ENCODE data around the gene PSMD14.

The PSMD14 gene

DNA sequence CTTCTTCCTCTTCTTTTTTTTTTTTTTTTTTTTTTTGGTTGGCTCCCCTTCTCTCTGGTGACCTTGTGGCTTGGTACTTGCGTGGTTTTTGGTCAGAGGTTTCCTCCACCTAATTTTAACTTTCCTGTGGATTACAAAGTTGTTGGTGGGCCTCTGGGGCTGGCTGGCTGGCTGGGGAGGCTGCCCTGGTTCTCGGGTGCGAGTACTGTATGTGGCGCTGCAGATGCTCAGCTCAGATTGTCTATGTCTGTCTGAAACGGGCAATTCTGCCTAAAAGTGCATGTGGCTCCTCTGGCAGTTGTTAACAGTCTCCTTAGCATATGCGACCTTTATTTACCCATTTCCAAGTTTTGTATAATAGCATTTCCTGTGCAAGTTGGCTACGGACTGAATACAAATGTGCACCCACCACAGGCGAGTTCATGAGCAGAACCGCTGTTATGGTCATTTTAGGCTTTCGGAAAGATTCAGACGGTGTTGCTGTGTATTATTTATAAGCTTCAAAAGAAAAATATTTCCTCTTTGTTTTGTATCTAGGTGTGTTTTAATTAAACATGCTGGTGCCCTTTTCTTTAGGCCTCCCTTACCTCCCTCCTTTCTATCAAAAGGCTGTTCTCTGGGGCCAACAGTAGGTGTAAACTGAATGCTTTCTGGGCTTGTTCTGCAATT, 112.3 kb downstream of the PSMD14 start:
- DNase-seq: no peak

DNA sequence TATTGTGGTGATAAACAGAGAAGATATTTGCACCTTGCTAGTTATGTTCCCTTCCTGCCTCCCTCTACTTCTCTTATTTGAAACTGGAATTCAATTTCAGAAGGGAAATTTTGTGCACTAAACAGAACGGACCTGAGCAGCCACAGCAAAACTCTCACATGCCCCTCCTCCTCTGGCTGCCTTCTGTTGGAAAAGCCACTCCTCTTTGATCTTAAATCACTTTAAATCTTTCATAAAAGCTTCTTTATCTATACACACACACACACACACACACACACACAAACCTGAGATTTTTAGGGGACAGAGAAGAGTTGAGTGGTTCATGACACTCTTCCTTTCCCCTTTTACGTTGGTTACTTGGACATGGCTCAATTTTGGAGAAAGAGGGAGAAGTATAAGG, 113.5 kb downstream of the PSMD14 start:
- no peak for DNase-seq

- no peak for DNase-seq
These were observed 114.7 kb downstream of the PSMD14 start for GRCh38 chr2:161422816-161423403.

DNA sequence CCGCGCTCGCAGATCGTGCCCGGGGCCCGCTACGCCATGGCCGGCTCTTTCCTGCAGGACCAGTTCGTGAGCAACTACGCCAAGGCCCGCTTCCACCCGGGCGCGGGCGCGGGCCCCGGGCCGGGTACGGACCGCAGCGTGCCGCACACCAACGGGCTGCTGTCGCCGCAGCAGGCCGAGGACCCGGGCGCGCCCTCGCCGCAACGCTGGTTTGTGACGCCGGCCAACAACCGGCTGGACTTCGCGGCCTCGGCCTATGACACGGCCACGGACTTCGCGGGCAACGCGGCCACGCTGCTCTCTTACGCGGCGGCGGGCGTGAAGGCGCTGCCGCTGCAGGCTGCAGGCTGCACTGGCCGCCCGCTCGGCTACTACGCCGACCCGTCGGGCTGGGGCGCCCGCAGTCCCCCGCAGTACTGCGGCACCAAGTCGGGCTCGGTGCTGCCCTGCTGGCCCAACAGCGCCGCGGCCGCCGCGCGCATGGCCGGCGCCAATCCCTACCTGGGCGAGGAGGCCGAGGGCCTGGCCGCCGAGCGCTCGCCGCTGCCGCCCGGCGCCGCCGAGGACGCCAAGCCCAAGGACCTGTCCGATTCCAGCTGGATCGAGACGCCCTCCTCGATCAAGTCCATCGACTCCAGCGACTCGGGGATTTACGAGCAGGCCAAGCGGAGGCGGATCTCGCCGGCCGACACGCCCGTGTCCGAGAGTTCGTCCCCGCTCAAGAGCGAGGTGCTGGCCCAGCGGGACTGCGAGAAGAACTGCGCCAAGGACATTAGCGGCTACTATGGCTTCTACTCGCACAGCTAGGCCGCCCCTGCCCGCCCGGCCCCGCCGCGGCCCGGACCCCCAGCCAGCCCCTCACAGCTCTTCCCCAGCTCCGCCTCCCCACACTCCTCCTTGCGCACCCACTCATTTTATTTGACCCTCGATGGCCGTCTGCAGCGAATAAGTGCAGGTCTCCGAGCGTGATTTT, 115.5 kb downstream of the PSMD14 start:
- DNase-seq: no peak

GRCh38 chr2:161424394-161424769, 116.2 kb downstream of the PSMD14 start:
- no peak for DNase-seq

GRCh38 chr2:161424891-161425727, 116.9 kb downstream of the PSMD14 start:
- DNase-seq: peak; percentile 33

- no peak for DNase-seq
These were observed 117.7 kb downstream of the PSMD14 start for GRCh38 chr2:161425728-161426454.

DNA sequence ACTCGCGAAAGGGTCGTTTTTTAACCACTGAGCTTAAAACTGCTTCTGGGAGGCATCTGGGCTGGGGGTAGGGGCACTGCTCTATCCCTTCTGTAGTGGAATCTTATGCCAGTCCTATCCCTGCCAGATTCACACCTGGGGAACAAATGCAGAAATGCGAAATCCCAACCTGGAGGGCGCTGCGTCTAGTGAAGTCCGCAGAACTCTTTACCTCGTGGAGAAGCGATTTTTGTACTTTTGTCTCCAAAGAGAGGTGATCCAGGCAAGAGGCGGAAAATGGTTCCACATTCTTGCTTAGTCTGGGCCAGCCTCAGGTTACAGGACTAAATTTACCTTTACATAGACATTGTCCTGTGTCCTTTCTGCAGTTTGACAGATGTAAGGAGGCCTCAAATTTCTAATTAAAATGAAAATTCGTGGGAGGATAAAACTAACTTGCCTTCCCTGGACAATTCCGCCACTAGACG, 118.3 kb downstream of the PSMD14 start:
- no peak for DNase-seq

DNA sequence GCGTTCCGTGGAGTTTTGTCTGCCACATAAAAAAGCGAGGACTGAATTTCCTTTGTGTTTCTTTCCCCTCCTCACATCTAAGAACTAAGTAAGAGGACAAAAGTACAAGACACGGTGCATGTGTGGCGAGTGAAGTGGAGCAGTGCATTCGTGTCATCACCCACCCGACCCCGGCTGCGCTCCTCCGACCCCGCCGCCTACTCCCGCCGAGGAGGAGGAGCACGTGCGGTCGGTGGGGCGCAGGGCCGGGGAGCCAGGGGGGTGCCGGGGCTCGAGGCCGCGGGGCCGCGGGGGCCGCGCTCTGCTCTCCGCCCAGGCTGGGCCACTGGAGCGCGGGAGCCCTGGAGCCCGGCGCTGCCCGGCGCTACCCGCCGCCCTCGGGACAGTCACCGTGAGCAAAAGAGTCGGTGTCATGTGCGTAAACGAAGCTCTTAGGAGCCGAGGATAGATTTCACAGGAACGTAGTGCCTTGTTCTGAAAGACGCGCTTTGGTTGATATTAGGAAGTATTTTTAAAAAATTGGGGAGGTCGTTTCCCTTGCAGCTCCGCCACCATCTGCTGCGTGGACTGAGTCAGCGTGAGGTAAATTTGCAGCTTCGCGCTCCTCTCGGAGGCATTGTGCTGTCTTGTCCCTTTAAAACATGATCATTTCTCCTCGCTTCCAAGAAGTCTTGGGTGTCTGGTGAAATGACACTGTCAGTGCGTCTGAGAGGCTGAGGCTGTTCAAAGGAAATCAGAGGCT, 118.9 kb downstream of the PSMD14 start:
- DNase-seq: no peak

GRCh38 chr2:161427664-161428587, 119.7 kb downstream of the PSMD14 start:
- no peak for DNase-seq

DNA sequence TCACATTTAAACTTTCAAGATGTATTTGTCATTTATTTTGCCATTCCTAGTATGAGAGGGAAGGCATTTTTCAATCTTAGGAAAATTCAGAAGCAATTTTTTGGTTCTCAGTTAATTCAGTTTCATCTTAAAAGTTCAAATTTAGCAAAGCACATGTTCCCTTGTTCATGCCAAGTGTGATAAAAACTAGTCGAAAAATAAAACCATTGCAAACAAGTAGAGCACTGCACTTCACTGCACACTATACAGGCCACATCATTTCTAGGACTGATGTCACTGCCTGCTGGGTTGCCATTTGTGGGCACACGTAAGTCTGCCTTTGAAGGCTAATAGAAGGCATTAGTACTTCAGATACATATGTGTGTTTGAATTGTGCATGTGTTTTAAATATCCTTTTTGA, 122.2 kb downstream of the PSMD14 start:
- DNase-seq: no peak

GRCh38 chr2:161432107-161432506, 123.9 kb downstream of the PSMD14 start:
- no peak for DNase-seq

- DNase-seq: no peak
These were observed 125.9 kb downstream of the PSMD14 start for GRCh38 chr2:161434118-161434517.

DNA sequence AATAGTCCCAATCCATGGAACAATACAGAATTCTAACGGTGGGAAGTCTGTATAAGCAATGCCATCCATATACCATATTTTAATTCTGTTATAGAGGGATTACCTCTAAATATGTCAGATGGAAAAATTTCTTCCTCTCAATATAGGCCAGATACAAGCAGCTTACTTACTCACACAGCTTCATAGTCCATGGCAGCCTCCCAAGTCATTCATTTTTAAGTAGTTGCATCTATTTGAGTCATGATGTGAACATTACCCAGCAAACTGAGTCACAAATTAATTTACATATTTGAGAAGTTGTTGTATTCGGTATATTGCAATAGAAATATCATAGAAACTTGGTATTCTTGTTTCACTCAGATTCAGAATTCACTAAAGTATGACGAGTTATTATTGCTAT, 128.2 kb downstream of the PSMD14 start:
- no peak for DNase-seq

DNA sequence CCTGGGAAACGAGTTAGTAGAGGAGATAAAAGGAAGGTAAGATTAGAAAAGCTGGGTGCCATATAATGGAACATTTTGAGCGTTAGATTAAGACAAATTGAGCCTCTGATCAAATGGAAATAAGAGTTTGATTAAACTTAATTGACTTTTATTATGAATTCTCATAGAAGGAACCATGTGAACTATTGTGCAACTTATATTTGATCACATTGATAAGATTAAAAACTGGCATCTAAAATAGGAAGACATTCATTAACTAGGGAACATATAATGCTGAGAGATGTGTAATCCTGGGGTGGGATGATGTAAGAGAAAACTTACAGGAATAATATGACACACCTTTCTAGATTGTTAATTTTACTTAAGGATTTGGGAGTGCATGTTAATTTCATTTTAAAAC, 130.4 kb downstream of the PSMD14 start:
- no peak for DNase-seq

GRCh38 chr2:161445097-161445496, 136.9 kb downstream of the PSMD14 start:
- DNase-seq: no peak

- DNase-seq: no peak
These were observed 140.2 kb downstream of the PSMD14 start for GRCh38 chr2:161448431-161448830.
